Activated naive CD8-positive, alpha-beta T cell treated with anti-CD3 and anti-CD28 coated beads, Interleukin-2, amount 50 U/mL, for 24 hours (primary cell): ENCODE data around the gene MS4A18.
"Not testable (repeated sequence)": the region's sequence is repeated elsewhere in the genome, so short reads cannot be mapped to it uniquely, and the experiment has no call there.

Experiments used
- ATAC-seq: fragments of 150-1000 bp; cut with Tn5 transposase; one replicate; pipeline ENCODE4 v1.10.0; 2021
- DNase-seq: peaks from one replicate; pipeline ENCODE4 v3.0.0; 2021
- H3K27ac Mint-ChIP-seq: one replicate; pipeline ENCODE4 v1.8.0; 2021; ENCODE audit warnings: mild to moderate bottlenecking, mixed read lengths
- H3K27me3 Mint-ChIP-seq: one replicate; pipeline ENCODE4 v1.8.0; 2021; ENCODE audit warnings: mixed read lengths
- H3K36me3 Mint-ChIP-seq: one replicate; pipeline ENCODE4 v1.8.0; 2021; ENCODE audit warnings: low read depth, mixed read lengths
- H3K4me1 Mint-ChIP-seq: one replicate; pipeline ENCODE4 v1.8.0; 2021; ENCODE audit warnings: mixed read lengths
- H3K4me3 Mint-ChIP-seq: one replicate; pipeline ENCODE4 v1.8.0; 2021; ENCODE audit warnings: mild to moderate bottlenecking, moderate library complexity, mixed read lengths
- H3K9me3 Mint-ChIP-seq: one replicate; pipeline ENCODE4 v1.8.0; 2021; ENCODE audit warnings: mixed read lengths

MS4A18 gene

DNA sequence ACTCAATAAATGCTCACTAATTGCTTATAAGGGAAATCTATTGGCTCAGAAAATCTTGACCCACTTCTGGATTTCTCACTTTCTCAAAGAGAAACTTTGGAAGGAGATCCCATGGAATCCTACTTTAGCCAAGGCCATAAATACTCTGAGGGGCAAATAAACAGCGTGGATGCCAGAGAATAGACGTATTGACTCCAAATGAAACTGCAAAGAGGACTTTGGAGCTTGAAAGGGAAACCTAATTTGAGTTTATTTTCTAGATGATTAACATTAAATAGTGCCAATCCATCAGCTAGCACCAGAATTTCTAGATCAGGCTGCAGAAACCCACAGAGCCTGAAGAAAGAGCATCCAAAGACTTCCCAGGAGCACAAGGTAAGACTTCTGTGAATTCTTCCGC lies at the start of gene MS4A18:
MS4A18 (plus strand) TSS at position 301 of the 400 bp plus-strand sequence.
- no peaks in the 10 kb centered on the region for H3K9me3 Mint-ChIP-seq
- DNase-seq (no peak), ATAC-seq (no peak)
- H3K36me3 Mint-ChIP-seq: no peaks in the 10 kb centered on the region
- no peak within 1 kb of the TSS for H3K4me3 Mint-ChIP-seq
- no peak within 1 kb of the TSS for H3K27ac Mint-ChIP-seq
- peaks cover 11% of the 10 kb centered on the region for H3K27me3 Mint-ChIP-seq
- H3K4me1 Mint-ChIP-seq: no peaks in the 10 kb centered on the region

DNA sequence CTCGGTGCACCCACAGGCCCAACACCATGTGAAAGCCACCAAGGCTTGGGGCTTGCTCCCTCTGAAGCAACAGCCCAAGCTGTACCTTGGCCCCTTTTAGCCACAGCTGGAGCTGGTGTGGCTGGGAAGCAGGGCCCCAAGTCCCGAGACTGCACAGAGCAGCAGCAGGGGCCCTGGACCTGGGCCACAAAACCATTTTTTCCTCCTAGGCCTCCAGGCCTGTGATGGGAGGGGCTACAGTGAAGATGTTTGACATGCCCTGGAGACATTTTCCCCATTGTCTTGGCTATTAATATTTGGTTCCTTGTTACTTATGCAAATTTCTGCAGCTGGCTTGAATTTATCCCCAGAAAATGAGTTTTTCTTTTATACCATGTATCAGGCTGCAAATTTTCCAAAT lies 46.3 kb upstream of the MS4A18 start:
- ATAC-seq, H3K36me3 Mint-ChIP-seq, H3K27ac Mint-ChIP-seq, H3K4me3 Mint-ChIP-seq, DNase-seq, H3K4me1 Mint-ChIP-seq: not testable (repeated sequence)
- Mint-ChIP-seq H3K9me3 (peaks cover 49% of the 10 kb centered on the region), H3K27me3 (peaks cover 16% of the 10 kb centered on the region)

DNA sequence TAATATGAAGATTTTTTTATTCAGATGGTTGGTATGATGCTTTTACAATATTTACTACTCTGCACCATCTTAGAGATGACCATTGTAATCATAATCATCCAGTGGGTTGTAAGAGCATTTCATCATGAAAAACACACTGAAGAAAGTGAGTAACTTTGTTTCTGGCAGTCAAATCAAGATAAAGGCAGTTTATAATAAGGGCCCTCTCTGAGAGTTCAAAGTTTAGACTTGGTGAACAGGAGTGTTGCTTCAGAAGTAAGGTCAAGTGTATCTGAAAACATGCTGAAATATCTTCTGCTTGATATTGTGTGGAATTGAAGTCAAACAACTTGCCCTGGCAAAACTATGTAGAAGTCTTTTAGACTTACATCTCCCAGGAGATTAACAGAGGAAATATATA lies 44.6 kb upstream of the MS4A18 start:
- Mint-ChIP-seq H3K27me3 (peaks cover 11% of the 10 kb centered on the region), H3K9me3 (peaks cover 41% of the 10 kb centered on the region), H3K4me1 (no peaks in the 10 kb centered on the region), H3K36me3 (peaks cover 5% of the 10 kb centered on the region), H3K27ac (no peak overlapping the region), H3K4me3 (no peak overlapping the region)
- DNase-seq (no peak), ATAC-seq (no peak)

DNA sequence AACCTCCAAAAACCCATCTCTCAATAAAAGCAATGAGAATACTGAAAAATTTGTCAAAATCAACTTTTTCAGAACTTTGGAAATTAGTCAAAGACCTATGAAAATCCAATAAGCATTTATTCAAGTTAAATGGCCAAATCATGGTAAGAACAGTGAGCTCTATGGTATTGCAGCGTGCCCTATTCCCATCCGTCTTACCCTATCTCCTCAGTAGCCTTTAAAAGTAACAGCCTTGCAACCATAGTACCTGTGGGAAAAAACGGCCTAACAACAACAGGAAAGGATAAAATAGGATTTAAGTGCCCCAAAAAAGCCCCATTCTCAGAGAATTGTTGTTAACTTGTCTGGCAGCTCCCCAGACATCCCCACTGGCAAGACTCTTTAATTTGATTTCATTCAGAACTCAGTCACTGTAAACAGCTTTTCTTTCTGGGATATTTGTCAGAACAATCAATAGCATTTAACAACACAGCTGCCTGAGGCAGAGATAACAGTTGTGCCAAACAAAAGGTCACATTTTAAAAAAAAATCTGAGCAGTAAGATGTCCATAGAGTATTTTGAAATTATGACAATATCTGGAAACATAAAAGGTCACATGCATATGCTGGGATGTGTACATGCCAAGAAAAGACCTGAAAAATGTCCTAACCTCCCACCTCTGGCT lies 43.9 kb upstream of the MS4A18 start:
- Mint-ChIP-seq H3K27ac (no peak overlapping the region), H3K27me3 (peaks cover 11% of the 10 kb centered on the region), H3K9me3 (peaks cover 41% of the 10 kb centered on the region), H3K4me3 (no peak overlapping the region), H3K4me1 (no peaks in the 10 kb centered on the region), H3K36me3 (peaks cover 5% of the 10 kb centered on the region)
- no peak for DNase-seq
- no peak for ATAC-seq

DNA sequence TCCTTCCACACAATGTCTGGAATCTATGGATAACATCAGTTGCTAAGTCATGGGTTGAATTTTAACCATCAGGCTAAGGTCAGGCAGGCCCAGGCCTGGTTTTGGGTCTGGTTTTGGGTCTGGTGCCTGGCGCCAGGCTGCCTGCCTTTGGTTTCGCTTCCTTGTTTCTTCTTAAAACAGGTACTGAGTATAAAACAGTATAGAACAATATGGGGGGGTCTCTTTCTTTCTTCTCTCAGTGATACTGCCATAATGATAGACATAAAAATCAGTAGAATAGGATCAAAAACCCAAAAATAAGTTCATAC lies 40.0 kb upstream of the MS4A18 start:
- not testable (repeated sequence) for H3K4me1 Mint-ChIP-seq, ATAC-seq, DNase-seq, H3K27ac Mint-ChIP-seq, H3K27me3 Mint-ChIP-seq, H3K36me3 Mint-ChIP-seq, H3K4me3 Mint-ChIP-seq
- H3K9me3 Mint-ChIP-seq: peaks cover 15% of the 10 kb centered on the region

DNA sequence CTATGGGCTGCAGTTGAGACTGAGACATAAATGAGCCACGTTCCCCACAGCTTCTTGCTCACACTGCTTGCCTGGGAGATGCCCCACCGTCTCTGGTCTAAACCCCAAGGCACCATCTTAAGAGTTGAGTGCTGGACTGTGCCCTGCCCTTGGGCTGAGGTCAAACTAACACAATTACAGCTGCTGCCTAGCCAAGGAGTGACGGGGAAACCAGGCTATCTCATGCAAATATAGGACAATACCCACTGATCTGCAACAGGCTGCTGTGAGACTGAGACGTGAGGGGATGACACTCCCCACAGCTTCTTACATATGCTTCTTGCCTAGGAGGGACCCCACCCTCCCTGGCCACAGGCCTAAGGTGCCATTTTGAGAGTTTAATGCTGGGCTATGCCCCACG lies 32.9 kb upstream of the MS4A18 start:
- no peaks in the 10 kb centered on the region for H3K4me1 Mint-ChIP-seq
- ATAC-seq (no peak), DNase-seq (no peak)
- no peak overlapping the region for H3K4me3 Mint-ChIP-seq
- H3K27ac Mint-ChIP-seq: no peak overlapping the region
- peaks cover 11% of the 10 kb centered on the region for H3K27me3 Mint-ChIP-seq
- H3K9me3 Mint-ChIP-seq: no peaks in the 10 kb centered on the region
- H3K36me3 Mint-ChIP-seq: no peaks in the 10 kb centered on the region

DNA sequence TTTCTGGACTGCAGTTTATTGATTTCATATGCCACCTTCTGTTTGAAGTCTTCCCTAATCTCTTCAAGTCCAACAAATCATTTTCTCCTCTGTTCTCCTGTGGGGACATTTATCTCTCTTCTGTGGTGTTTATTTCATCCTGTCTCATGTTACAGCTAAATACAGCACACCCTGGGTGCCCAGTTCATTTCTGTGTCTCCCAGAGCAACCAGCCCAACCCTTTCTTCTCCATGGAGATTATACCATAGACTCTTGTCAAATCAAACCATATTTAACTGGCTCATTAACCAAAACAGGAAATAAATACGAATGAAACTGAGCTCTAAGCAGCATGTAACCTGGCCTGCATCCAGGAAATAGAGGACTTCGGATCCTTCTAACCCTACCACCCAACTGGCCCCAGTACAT lies 25.2 kb upstream of the MS4A18 start, which contains the start of gene MS4A8:
MS4A8 (plus strand) TSS at position 329 of the 408 bp plus-strand sequence. CDS start 1,249 bp downstream, outside the sequence.
- Mint-ChIP-seq H3K27me3 (no peaks in the 10 kb centered on the region), H3K4me3 (no peak within 1 kb of the TSS)
- no peak for ATAC-seq

DNA sequence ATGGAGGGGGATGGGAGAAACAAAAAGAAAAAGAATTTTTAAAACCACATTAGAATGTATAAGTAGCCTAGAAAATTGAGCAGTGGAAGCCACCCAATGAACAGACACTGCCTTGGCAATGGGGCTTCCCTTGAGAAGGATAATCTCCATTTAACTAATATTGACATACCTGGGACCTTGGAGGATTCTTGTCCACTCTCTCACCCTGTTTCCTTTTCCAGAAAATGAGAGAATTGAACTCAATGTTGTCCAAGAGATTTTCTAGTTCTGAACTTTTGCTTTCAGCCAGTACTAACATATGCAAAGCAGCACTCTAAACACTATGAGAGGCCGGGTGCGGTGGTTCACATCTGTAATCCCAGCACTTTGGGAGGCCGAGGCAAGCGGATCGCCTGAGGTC lies 24.6 kb upstream of the MS4A18 start:
- Mint-ChIP-seq H3K36me3 (no peaks in the 10 kb centered on the region), H3K4me3 (no peak overlapping the region), H3K4me1 (no peaks in the 10 kb centered on the region), H3K9me3 (no peaks in the 10 kb centered on the region), H3K27ac (no peak overlapping the region), H3K27me3 (peaks cover 3% of the 10 kb centered on the region)
- DNase-seq (no peak), ATAC-seq (no peak)

More for the DNA sequence above, 25.2 kb upstream of the MS4A18 start, which contains the start of gene MS4A8:
- Mint-ChIP-seq H3K9me3 (no peaks in the 10 kb centered on the region), H3K4me1 (no peaks in the 10 kb centered on the region), H3K36me3 (no peaks in the 10 kb centered on the region), H3K27ac (no peak within 1 kb of the TSS)
- no peak for DNase-seq

DNA sequence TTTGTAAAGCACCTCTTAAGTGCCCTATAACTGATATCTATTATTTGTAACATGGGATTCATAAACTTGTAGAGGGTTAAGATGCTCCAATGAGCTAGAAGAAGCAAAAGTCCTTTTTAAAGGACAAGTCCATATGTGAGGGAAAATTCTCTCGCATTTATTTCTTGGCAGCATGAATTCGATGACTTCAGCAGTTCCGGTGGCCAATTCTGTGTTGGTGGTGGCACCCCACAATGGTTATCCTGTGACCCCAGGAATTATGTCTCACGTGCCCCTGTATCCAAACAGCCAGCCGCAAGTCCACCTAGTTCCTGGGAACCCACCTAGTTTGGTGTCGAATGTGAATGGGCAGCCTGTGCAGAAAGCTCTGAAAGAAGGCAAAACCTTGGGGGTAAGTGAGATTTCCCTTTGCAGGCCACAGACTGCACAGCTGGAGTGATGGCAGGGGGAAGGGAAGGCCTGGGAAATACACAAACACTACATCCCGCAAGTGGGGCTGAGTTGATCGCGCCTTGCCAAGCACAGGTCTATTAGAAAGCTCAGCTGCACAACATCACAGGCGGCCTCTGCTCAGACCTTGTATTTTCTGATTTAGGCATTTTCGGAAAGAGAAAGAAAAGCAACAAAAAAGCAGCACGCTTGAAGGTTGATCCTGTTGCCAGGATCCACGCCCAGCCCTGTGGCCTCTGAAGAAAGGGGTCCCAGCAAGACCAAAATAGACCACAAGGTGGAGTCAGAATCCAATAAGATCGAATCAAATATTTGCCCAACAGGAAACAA lies 23.6 kb upstream of the MS4A18 start:
- Mint-ChIP-seq H3K9me3 (no peaks in the 10 kb centered on the region), H3K27ac (no peak overlapping the region), H3K4me3 (no peak overlapping the region), H3K36me3 (no peaks in the 10 kb centered on the region), H3K27me3 (peaks cover 5% of the 10 kb centered on the region), H3K4me1 (no peaks in the 10 kb centered on the region)
- ATAC-seq (no peak), DNase-seq (peak; percentile 6)

DNA sequence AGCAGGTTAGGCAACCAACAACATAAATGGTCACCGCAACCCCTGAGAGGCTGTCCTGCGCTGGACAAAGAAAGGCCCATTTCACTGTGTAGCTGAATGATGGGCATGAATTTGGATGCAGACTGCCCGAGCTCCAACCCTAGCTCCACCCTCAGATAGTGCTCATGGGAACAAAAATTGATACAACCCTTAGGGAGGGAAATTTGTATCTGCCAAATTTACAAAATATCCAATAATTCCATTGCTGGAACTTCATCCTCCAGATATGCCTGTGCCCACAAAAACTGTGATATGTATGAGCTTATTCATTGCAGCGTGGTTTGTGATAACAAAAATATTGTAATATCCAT lies 23.1 kb upstream of the MS4A18 start:
- ATAC-seq (no peak), DNase-seq (no peak)
- no peaks in the 10 kb centered on the region for H3K4me1 Mint-ChIP-seq
- no peaks in the 10 kb centered on the region for H3K36me3 Mint-ChIP-seq
- H3K4me3 Mint-ChIP-seq: no peak overlapping the region
- peaks cover 5% of the 10 kb centered on the region for H3K27me3 Mint-ChIP-seq
- H3K27ac Mint-ChIP-seq: no peak overlapping the region
- no peaks in the 10 kb centered on the region for H3K9me3 Mint-ChIP-seq

DNA sequence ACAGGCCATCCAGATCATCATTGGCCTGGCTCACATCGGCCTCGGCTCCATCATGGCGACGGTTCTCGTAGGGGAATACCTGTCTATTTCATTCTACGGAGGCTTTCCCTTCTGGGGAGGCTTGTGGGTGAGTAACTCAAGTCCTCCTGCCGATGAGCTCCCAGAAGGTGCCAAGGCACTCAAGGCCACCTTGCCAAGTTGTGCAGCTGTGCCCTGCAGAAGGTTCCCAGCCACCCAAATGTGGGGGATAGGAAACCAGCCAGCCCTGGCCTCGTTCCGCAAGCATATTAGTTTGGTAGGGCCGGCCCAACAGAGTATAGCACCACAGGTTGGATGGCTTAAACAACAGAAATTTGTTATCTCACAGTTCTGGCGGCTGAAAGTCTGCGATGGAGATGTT lies 21.1 kb upstream of the MS4A18 start:
- H3K27ac Mint-ChIP-seq: no peak overlapping the region
- H3K9me3 Mint-ChIP-seq: no peaks in the 10 kb centered on the region
- peaks cover 10% of the 10 kb centered on the region for H3K27me3 Mint-ChIP-seq
- H3K4me3 Mint-ChIP-seq: no peak overlapping the region
- DNase-seq: no peak
- H3K36me3 Mint-ChIP-seq: no peaks in the 10 kb centered on the region
- no peak for ATAC-seq
- no peaks in the 10 kb centered on the region for H3K4me1 Mint-ChIP-seq

DNA sequence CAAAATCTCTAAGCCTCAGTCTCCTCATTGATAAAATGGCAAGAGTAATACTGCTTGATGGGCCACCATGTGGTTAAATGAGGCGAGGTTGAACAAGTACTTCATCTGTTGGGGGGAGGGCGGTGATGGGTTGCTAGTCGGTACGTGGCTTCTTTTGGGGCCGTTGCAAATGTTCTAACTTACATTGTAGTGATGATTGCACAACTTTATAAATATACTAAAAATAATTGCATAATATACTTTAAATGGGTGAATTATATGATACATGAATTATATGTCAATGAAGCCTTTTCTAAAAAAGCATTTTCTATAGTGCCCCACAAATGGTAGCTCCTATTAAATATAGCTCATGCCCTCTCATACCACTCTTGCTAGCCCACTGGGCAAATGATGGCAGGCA lies 18.6 kb upstream of the MS4A18 start:
- Mint-ChIP-seq H3K4me1 (no peaks in the 10 kb centered on the region), H3K27me3 (peaks cover 12% of the 10 kb centered on the region), H3K4me3 (no peak overlapping the region), H3K9me3 (no peaks in the 10 kb centered on the region), H3K27ac (no peak overlapping the region), H3K36me3 (no peaks in the 10 kb centered on the region)
- no peak for DNase-seq
- no peak for ATAC-seq

DNA sequence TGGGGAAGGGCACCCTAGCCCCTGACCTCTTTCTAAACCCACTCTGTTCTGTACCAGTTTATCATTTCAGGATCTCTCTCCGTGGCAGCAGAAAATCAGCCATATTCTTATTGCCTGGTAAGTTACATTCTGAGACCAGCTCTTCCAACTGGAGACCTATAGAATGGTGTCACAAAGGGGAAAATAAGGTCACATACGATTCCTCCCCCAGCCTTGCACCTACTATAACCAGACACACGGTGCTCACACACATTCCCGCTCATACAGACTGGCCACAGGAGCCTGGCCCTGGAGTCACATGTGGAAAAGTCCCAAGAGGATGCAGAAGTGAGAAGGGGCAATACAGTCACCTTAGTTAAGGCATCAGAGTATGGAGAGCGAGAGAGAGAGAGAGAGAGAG lies 17.6 kb upstream of the MS4A18 start:
- Mint-ChIP-seq H3K27me3 (peaks cover 12% of the 10 kb centered on the region), H3K36me3 (no peaks in the 10 kb centered on the region), H3K9me3 (no peaks in the 10 kb centered on the region), H3K4me1 (no peaks in the 10 kb centered on the region), H3K4me3 (no peak overlapping the region), H3K27ac (no peak overlapping the region)
- DNase-seq: no peak
- ATAC-seq: no peak

DNA sequence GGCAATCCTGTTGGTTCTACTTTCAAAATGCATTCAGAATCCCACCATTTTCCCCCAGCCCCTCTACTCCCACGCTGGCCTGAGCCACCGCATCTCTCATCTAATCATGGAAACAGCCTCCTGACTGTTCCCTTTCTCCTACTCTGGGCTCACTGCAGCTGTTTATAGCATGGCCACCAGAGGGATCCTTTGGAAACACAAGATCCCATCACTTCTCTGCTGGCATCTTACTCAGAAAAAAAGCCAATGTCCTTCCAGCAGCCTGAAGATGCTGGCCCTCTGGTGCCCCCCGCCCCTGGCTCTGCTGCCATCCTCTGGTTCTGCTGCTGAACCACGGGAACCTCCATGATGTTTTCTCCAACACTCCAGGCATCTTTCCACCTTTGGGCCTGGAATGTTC lies 14.0 kb upstream of the MS4A18 start:
- no peak overlapping the region for H3K4me3 Mint-ChIP-seq
- no peak for DNase-seq
- no peaks in the 10 kb centered on the region for H3K9me3 Mint-ChIP-seq
- no peak for ATAC-seq
- H3K4me1 Mint-ChIP-seq: no peaks in the 10 kb centered on the region
- no peaks in the 10 kb centered on the region for H3K36me3 Mint-ChIP-seq
- H3K27me3 Mint-ChIP-seq: peaks cover 20% of the 10 kb centered on the region
- H3K27ac Mint-ChIP-seq: no peak overlapping the region

DNA sequence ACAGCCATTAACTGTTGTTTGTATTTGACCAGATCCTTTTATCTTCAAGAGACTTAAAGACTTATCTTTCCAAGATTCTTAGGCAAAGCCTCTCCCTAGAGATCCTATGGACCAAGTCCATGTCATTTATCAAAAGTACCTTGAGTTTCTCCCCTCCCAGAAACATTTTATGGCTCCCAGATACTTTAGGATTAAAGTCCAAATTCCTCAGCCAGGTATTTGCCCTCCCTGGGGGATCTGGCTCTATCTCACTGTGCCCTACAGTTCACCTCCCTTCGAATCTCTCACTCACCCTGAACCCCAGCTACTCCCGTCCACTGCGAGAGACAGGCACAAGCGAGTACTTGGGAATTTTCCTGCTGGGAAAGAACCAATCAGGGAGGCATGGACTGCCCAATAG lies 13.2 kb upstream of the MS4A18 start:
- DNase-seq (no peak), ATAC-seq (no peak)
- Mint-ChIP-seq H3K27me3 (peaks cover 20% of the 10 kb centered on the region), H3K4me1 (no peaks in the 10 kb centered on the region), H3K27ac (no peak overlapping the region), H3K9me3 (no peaks in the 10 kb centered on the region), H3K36me3 (no peaks in the 10 kb centered on the region), H3K4me3 (no peak overlapping the region)
